Rectal smooth muscle tissue (tissue), 1 donor: ENCODE results near the gene ZNF827.

ENCODE experiments used
- H3K27ac ChIP-seq: one replicate; pipeline ENCODE4 v1.7.0; 2013; ENCODE audit warnings: low read depth, low read length, inconsistent platforms
- H3K27me3 ChIP-seq: one replicate; pipeline ENCODE4 v1.7.0; 2013; ENCODE audit warnings: low read length; ENCODE audit not compliant: control insufficient read depth, insufficient read depth
- H3K36me3 ChIP-seq: one replicate; pipeline ENCODE4 v1.7.0; 2013; ENCODE audit warnings: low read length; ENCODE audit not compliant: control insufficient read depth, insufficient read depth
- H3K4me1 ChIP-seq: one replicate; pipeline ENCODE4 v1.7.0; 2013; ENCODE audit warnings: low read length; ENCODE audit not compliant: control insufficient read depth, insufficient read depth
- H3K4me3 ChIP-seq: one replicate; pipeline ENCODE4 v1.7.0; 2013; ENCODE audit warnings: low read length
- H3K9ac ChIP-seq: one replicate; pipeline ENCODE4 v1.7.0; 2013; ENCODE audit warnings: low read length

ZNF827 gene, protein sequence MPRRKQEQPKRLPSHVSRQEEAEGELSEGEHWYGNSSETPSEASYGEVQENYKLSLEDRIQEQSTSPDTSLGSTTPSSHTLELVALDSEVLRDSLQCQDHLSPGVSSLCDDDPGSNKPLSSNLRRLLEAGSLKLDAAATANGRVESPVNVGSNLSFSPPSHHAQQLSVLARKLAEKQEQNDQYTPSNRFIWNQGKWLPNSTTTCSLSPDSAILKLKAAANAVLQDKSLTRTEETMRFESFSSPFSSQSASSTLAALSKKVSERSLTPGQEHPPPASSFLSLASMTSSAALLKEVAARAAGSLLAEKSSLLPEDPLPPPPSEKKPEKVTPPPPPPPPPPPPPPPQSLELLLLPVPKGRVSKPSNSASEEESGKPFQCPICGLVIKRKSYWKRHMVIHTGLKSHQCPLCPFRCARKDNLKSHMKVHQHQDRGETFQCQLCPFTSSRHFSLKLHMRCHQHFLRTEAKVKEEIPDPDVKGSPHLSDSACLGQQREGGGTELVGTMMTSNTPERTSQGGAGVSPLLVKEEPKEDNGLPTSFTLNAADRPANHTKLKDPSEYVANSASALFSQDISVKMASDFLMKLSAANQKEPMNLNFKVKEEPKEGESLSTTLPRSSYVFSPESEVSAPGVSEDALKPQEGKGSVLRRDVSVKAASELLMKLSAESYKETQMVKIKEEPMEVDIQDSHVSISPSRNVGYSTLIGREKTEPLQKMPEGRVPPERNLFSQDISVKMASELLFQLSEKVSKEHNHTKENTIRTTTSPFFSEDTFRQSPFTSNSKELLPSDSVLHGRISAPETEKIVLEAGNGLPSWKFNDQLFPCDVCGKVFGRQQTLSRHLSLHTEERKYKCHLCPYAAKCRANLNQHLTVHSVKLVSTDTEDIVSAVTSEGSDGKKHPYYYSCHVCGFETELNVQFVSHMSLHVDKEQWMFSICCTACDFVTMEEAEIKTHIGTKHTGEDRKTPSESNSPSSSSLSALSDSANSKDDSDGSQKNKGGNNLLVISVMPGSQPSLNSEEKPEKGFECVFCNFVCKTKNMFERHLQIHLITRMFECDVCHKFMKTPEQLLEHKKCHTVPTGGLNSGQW

DNA sequence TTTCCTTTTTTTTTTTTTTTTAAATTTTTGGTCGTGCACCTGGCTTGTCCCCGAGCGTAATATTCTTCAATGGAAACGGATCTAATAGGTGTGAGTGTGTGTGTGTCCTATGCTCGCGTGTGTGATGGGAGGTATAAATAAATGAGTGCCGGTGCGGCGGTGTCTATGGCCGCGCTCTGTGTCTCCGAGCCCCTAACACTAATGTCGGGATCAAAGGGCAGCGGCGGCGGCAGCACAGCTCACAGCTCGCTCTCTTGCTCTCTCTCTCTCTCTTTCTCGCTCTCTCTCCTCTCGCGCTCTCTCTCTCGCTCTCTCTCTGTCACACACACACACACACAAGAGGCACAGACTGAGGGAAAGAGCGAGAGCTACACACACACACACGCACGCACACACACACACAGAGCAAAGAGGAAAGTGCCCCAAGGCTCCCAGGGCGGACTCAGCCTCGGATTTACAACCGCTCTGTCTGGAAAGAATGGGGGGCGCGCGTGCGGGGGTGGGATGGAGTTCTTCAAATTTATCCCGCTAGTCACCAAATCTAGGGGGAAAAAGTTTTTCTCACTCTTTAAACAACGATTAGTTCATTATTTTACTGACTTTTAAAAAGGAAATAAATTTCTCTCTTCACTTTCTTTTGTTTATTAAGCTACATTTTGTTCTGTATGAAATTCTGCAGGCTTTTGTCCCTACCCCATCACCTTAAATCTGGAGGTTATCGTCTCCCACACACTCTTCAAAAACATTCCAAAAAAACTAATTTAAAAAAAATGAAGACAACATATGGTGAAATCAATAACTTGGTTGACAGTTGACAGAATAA is at the start of gene ZNF827:
ZNF827 (minus strand) TSS at position 206 of the 823 bp plus-strand sequence. CDS start 416 bp downstream, outside the sequence.
- Histone ChIP-seq H3K27ac (peak within 1 kb of the TSS; percentile 95), H3K4me3 (peak within 1 kb of the TSS; percentile 89), H3K27me3 (no peaks in the 10 kb centered on the region), H3K4me1 (peaks cover 7% of the 10 kb centered on the region), H3K36me3 (no peaks in the 10 kb centered on the region), H3K9ac (peak within 1 kb of the TSS; percentile 63)

DNA sequence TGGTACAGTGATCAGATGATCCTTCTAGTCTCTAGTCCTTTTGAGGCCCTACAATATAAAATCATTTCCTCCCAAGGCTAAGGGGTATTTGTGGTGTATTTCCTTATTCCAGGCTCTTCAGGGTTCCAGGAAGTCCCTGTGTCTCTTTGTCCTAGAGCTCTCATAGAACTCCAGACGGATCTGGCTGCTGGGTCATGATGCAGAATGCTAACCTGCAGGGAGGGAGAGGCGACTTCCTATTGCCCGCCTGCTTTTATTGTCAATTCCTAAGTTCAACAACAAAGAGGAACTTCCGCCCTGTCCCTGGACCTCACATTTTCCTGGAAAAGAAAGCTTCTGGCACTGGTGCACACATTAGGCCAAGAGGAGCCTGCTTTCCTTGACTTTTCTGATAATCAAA is 45.9 kb upstream of the ZNF827 start:
- Histone ChIP-seq H3K27ac (no peak overlapping the region), H3K36me3 (no peaks in the 10 kb centered on the region), H3K9ac (no peak overlapping the region), H3K4me1 (no peaks in the 10 kb centered on the region), H3K4me3 (no peak overlapping the region), H3K27me3 (no peaks in the 10 kb centered on the region)

DNA sequence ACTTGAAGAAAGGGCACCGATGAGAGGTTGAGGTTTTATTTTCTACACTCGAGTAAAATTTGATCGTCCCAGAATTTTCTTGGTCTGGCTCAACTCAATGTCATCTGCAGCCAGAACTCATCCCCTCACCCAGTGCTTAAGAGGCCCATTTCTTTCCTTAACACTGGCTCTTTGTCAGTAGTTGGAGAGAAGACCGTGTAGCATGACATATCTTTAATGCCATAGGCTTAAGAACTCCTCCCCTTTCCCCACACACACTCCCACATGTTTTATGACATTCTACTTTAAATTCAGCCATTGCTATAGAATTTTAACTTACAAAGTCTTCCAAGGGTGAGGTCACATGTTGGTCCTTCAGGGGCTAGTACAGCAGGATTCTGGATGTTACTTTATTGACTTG is 44.2 kb upstream of the ZNF827 start:
- Histone ChIP-seq H3K4me1 (no peaks in the 10 kb centered on the region), H3K4me3 (no peak overlapping the region), H3K36me3 (no peaks in the 10 kb centered on the region), H3K27me3 (no peaks in the 10 kb centered on the region), H3K9ac (no peak overlapping the region), H3K27ac (no peak overlapping the region)

DNA sequence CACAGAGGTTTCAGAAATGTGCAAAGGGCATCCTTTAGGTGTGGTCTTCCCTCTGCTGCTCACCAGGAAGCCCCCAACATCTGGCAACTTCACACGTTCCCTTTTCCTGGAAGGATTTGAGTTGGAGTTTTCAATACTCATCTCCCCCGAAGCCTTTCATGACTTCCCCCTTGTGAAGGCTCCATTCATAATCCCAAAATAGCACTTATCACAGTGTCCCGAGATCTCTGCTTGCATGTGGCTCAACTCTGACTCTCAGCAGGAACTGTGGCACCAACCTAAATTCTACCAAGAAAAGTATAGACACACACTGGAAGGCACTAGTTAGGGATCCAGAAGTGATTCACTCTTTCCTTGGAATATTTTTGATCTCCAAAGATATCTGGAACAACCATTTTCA is 40.5 kb upstream of the ZNF827 start:
- Histone ChIP-seq H3K4me3 (no peak overlapping the region), H3K27me3 (no peaks in the 10 kb centered on the region), H3K27ac (no peak overlapping the region), H3K9ac (no peak overlapping the region), H3K36me3 (no peaks in the 10 kb centered on the region), H3K4me1 (no peaks in the 10 kb centered on the region)

DNA sequence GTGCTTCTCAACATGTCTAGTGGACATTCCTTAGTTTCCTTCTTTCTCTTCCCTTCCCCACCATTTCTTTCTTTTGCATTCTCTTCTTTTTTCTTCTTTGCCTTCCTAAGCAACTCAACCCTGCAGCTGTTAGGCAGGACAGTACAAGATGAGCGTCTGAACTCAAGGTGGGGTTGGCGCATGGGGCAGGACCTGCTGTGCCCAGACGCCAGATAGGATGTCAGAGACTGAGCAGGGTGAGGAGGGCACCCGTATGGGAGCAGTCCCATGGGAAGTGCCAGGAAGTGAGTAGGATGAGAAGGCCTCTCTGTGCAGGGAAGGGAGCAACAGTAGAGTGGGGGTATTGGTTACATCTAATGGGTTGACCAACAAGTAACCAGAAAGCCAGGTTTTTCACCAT is 38.1 kb upstream of the ZNF827 start:
- H3K4me3 ChIP-seq: no peak overlapping the region
- H3K27me3 ChIP-seq: no peaks in the 10 kb centered on the region
- H3K36me3 ChIP-seq: no peaks in the 10 kb centered on the region
- H3K27ac ChIP-seq: no peak overlapping the region
- H3K9ac ChIP-seq: no peak overlapping the region
- no peaks in the 10 kb centered on the region for H3K4me1 ChIP-seq

DNA sequence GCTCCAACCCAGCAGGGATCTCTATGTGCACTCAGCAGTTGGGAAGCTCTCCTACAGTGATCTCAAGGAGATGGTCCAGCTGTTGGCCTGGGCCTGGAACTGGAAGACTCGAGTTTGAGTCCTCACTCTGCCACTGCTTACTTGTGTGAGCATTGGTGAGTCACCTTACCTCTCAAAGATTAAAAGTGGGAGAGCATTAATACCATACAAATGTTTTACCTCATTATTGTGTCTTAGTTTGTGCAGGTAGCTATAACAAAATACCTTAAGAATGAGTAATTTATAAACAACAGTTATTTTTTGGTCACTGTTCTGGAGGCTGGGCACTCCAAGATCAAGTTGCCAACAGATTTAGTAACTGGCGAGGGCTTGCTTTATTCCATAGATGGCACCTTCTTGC is 21.4 kb upstream of the ZNF827 start:
- no peaks in the 10 kb centered on the region for H3K4me1 ChIP-seq
- H3K27me3 ChIP-seq: no peaks in the 10 kb centered on the region
- no peak overlapping the region for H3K4me3 ChIP-seq
- no peak overlapping the region for H3K9ac ChIP-seq
- H3K27ac ChIP-seq: no peak overlapping the region
- H3K36me3 ChIP-seq: no peaks in the 10 kb centered on the region

DNA sequence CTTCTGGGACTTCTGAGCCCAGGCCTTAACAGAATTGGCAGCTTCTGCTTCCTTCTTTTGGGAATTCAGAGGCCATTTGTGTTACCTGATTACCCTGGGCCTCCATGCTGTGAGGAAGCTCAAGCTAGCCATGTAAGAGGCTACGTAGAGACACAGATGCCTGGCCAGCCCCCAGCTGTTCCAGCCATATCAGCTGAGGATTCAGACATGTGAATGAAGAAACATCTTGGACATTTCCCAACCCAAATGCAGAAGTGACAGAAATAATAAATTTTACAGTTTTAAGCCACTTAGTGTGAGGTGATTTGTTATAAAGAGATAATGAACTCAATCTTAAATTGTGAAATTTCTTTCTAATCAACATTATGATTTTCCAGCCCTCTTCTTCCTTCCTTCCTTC is 18.7 kb upstream of the ZNF827 start:
- Histone ChIP-seq H3K27ac (no peak overlapping the region), H3K4me1 (no peaks in the 10 kb centered on the region), H3K4me3 (no peak overlapping the region), H3K36me3 (no peaks in the 10 kb centered on the region), H3K9ac (no peak overlapping the region), H3K27me3 (no peaks in the 10 kb centered on the region)

DNA sequence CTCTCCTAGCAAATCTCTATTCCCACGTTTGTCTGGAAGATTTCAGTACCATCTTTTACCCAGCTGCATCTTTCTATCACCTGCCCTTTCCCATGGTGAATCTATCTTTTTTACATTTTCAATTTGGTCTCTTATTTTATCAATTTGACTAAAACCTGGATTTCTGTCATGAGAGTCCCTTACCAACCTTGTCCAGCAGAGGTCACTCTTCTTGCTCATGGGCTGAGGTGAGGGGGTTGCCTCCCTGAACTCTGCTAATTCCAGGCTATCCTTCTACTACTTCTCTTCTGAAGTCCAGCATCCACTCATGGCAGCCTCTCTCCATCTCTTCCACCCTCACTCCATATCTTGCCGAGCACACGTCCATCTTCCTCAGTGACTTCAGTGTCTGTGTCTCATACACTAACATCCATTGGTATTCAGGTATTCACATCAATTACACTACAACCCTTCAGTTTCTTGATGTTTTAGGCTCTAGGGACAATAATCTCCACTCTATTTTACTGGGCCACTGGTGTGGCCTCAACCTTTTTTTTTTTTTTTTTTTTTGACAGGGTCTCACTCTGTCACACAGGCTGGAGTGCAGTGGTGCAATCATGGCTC is 17.8 kb upstream of the ZNF827 start:
- no peak overlapping the region for H3K4me3 ChIP-seq
- H3K27me3 ChIP-seq: no peaks in the 10 kb centered on the region

DNA sequence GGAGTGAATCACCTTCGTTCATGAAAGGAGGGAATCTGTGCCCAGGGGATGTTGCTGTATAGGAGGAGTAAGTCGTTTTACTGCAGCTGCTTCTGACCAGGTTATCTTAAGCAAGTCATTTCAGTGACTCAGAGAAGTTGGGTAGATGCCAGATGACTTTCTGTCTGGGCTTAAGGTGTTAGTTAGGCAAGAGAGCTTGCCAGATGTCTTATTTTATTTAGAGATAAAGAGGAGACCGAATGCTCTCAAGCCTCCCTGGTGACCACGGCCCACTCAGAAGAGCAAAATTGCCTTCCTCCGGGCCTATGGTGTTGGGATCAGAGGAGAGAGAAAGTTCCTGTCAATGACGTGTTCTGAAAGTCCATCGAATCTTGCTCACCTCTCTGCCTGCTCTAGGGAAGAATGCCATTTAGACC is 16.3 kb upstream of the ZNF827 start:
- Histone ChIP-seq H3K27me3 (no peaks in the 10 kb centered on the region), H3K4me1 (no peaks in the 10 kb centered on the region), H3K27ac (no peak overlapping the region), H3K4me3 (no peak overlapping the region), H3K9ac (no peak overlapping the region), H3K36me3 (no peaks in the 10 kb centered on the region)

More for the DNA sequence above, 17.8 kb upstream of the ZNF827 start:
- Histone ChIP-seq H3K36me3 (no peaks in the 10 kb centered on the region), H3K4me1 (no peaks in the 10 kb centered on the region), H3K27ac (no peak overlapping the region), H3K9ac (no peak overlapping the region)

DNA sequence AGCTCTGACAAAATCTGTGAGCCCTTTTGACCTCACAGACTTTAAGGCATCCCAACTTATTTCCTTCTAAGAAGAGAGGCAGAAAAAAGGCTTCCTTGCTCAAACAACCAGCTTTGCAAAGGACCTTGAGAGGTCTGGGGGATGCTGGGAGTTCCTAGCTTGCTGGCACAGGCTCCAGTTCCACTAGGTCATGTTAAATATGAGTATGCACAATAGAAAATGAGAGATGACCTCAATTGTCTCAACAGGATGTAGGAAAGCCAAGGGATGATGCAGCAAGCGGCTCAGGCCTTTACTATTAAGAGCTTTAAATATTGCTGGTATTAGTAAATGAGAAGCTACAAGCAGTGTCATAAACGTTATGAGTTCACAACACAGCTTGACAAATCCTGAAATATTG is 13.3 kb upstream of the ZNF827 start:
- Histone ChIP-seq H3K4me3 (no peak overlapping the region), H3K9ac (no peak overlapping the region), H3K4me1 (no peaks in the 10 kb centered on the region), H3K36me3 (no peaks in the 10 kb centered on the region), H3K27me3 (no peaks in the 10 kb centered on the region), H3K27ac (no peak overlapping the region)

DNA sequence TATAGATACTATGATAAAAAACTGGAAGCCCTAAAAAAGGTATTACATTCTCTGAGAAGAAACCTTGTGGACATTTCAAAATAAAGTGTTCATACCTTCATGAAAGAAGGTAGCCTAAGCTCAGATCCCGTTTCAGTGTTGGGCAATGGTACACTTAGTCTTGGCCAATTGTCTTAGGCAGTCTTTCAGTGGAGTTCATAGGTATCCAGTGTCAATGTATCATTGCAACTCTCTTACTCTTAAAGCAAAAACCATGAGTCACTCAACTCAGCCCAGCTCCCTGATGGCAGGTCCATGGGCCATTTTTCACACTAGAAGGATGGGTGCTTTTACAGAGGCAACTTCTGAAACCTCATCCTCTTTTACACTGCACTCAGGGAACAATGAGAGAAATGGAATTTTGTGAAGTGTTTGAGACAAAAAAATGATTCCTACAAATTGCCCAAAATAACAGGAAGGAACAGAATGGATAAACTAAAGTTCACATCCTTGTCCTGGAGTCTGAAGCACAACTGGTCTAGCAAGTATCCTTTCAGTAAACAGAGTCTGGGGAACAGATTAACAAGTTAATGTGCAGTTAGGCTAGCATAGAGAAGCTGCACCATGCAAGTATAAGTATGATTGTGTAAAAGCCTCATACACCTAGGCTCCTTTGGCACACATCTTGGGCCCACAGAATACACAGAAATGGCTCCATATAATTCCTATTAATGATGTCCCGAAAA is 7.0 kb upstream of the ZNF827 start:
- Histone ChIP-seq H3K9ac (no peak overlapping the region), H3K27ac (no peak overlapping the region), H3K4me1 (no peaks in the 10 kb centered on the region), H3K36me3 (no peaks in the 10 kb centered on the region), H3K4me3 (no peak overlapping the region), H3K27me3 (no peaks in the 10 kb centered on the region)
